Neural progenitor cell (in vitro differentiated cells): ENCODE data around the gene PIGT. TPM values are rescaled to one million over a fixed set of nuclear protein-coding genes. Genes with fewer than 3 reads are reported as not detected.

ENCODE experiments used
- DNase-seq: peaks from one replicate; pipeline ENCODE4 v3.0.0-alpha.2; 2016; ENCODE audit warnings: low spot score
- H2AFZ ChIP-seq: fragments of 200-600 bp; sonication (generic); replicated peaks from 2 replicates; pipeline ENCODE4 v1.6.1; 2016; ENCODE audit warnings: antibody characterized with exemption
- H3F3A ChIP-seq: fragments of 200-600 bp; sonication (generic); 2 replicates; pipeline ENCODE4 v1.6.1; 2016; ENCODE audit warnings: antibody characterized with exemption, low read depth
- H3K27ac ChIP-seq: fragments of 200-600 bp; sonication (generic); 2 replicates; pipeline ENCODE4 v1.5.1; 2016; ENCODE audit warnings: mild to moderate bottlenecking
- H3K27me3 ChIP-seq: fragments of 200-600 bp; sonication (generic); 2 replicates; pipeline ENCODE4 v1.6.1; 2016; ENCODE audit warnings: mild to moderate bottlenecking, moderate library complexity
- H3K36me3 ChIP-seq: fragments of 200-600 bp; sonication (generic); 2 replicates; pipeline ENCODE4 v1.5.1; 2016
- H3K4me1 ChIP-seq: fragments of 200-600 bp; sonication (generic); 2 replicates; pipeline ENCODE4 v1.6.1; 2016; ENCODE audit warnings: mixed run types
- H3K4me2 ChIP-seq: fragments of 200-600 bp; sonication (generic); 2 replicates; pipeline ENCODE4 v1.6.1; 2016
- H3K4me3 ChIP-seq: fragments of 200-600 bp; sonication (generic); 2 replicates; pipeline ENCODE4 v1.5.1; 2016
- H3K79me2 ChIP-seq: fragments of 200-600 bp; sonication (generic); 2 replicates; pipeline ENCODE4 v1.6.1; 2016; ENCODE audit warnings: low read depth
- H3K9ac ChIP-seq: fragments of 200-600 bp; sonication (generic); 2 replicates; pipeline ENCODE4 v1.6.1; 2016
- H3K9me3 ChIP-seq: fragments of 200-600 bp; sonication (generic); 2 replicates; pipeline ENCODE4 v1.5.1; 2016; ENCODE audit warnings: low read depth
- H4K20me1 ChIP-seq: fragments of 200-600 bp; sonication (generic); 2 replicates; pipeline ENCODE4 v1.6.1; 2016; ENCODE audit warnings: low read depth
- H3K27ac Mint-ChIP-seq: 3 replicates; pipeline ENCODE4 v1.8.0; 2021; ENCODE audit warnings: mixed read lengths
- H3K27me3 Mint-ChIP-seq: 2 replicates; pipeline ENCODE4 v1.8.0; 2022; ENCODE audit warnings: low read depth, mild to moderate bottlenecking, inconsistent platforms, moderate library complexity, mixed read lengths; ENCODE audit not compliant: insufficient read depth
- H3K36me3 Mint-ChIP-seq: 3 replicates; pipeline ENCODE4 v1.8.0; 2021; ENCODE audit warnings: mixed read lengths
- H3K4me1 Mint-ChIP-seq: 3 replicates; pipeline ENCODE4 v1.8.0; 2021; ENCODE audit warnings: mixed read lengths
- H3K4me3 Mint-ChIP-seq: 3 replicates; pipeline ENCODE4 v1.8.0; 2021; ENCODE audit warnings: mild to moderate bottlenecking, moderate library complexity, mixed read lengths
- H3K9me3 Mint-ChIP-seq: 3 replicates; pipeline ENCODE4 v1.8.0; 2020; ENCODE audit warnings: mixed read lengths
- CTCF ChIP-seq: fragments of 200-600 bp; sonication (generic); IDR thresholded peaks from 2 replicates; pipeline ENCODE4 v1.5.1; 2017; ENCODE audit warnings: antibody characterized with exemption, mild to moderate bottlenecking
- EZH2 ChIP-seq: fragments of 200-600 bp; sonication (generic); IDR thresholded peaks from 2 replicates; pipeline ENCODE4 v1.6.1; 2017; ENCODE audit warnings: antibody characterized with exemption, mild to moderate bottlenecking, moderate library complexity
- EZH2phosphoT487 ChIP-seq: fragments of 200-600 bp; sonication (generic); IDR thresholded peaks from 2 replicates; pipeline ENCODE4 v1.6.1; 2017; ENCODE audit warnings: antibody characterized with exemption
- total RNA-seq: library from RNA; depleted of rRNA; stranded (reverse); fragments of >200 nt; gene quantifications from 2 replicates; pipeline ENCODE4 v1.2.3, GENCODE V29; 2015; ENCODE audit warnings: low replicate concordance

Gene PIGT
- total RNA-seq, 1 donor from 2014 or later, result 24.5 TPM

GRCh38 chr20:45387274-45387673 is 28.7 kb upstream of the PIGT start:
- Histone ChIP-seq H3K4me3 (no peak overlapping the region), H3K79me2 (no peaks in the 10 kb centered on the region), H3F3A (no peaks in the 10 kb centered on the region), H2AFZ (no peak overlapping the region), H3K9me3 (no peaks in the 10 kb centered on the region), H3K27ac (no peak overlapping the region), H4K20me1 (no peaks in the 10 kb centered on the region), H3K36me3 (no peaks in the 10 kb centered on the region), H3K9ac (no peak overlapping the region), H3K4me1 (no peaks in the 10 kb centered on the region), H3K27me3 (no peaks in the 10 kb centered on the region), H3K4me2 (no peak overlapping the region)
- TF ChIP-seq EZH2phosphoT487, result no peak
- TF ChIP-seq EZH2, result no peak
- TF ChIP-seq CTCF, result no peak
- H3K4me3 Mint-ChIP-seq, result no peak overlapping the region
- H3K36me3 Mint-ChIP-seq, result peaks cover 5% of the 10 kb centered on the region
- H3K27ac Mint-ChIP-seq, result no peak overlapping the region
- H3K9me3 Mint-ChIP-seq, result peaks cover 4% of the 10 kb centered on the region
- DNase-seq, result no peak
- H3K4me1 Mint-ChIP-seq, result no peaks in the 10 kb centered on the region
- H3K27me3 Mint-ChIP-seq, result peaks cover 2% of the 10 kb centered on the region

GRCh38 chr20:45390931-45391330 is 25.0 kb upstream of the PIGT start:
- no peaks in the 10 kb centered on the region for H3K36me3 ChIP-seq
- no peak overlapping the region for H3K4me2 ChIP-seq
- peaks cover 5% of the 10 kb centered on the region for H3K36me3 Mint-ChIP-seq

GRCh38 chr20:45391559-45391958 is 24.4 kb upstream of the PIGT start:
- no peak overlapping the region for H2AFZ ChIP-seq
- no peaks in the 10 kb centered on the region for H3K9me3 ChIP-seq
- H3K27me3 ChIP-seq, result no peaks in the 10 kb centered on the region
- no peak for TF ChIP-seq EZH2phosphoT487
- no peak for TF ChIP-seq EZH2
- TF ChIP-seq CTCF, result no peak
- H4K20me1 ChIP-seq, result no peaks in the 10 kb centered on the region
- Mint-ChIP-seq H3K27ac (no peak overlapping the region), H3K4me1 (no peaks in the 10 kb centered on the region), H3K9me3 (peaks cover 4% of the 10 kb centered on the region), H3K27me3 (peaks cover 2% of the 10 kb centered on the region), H3K4me3 (no peak overlapping the region), H3K36me3 (peaks cover 5% of the 10 kb centered on the region)
- DNase-seq, result no peak
- no peak overlapping the region for H3K4me3 ChIP-seq
- no peaks in the 10 kb centered on the region for H3K79me2 ChIP-seq
- H3K36me3 ChIP-seq, result no peaks in the 10 kb centered on the region
- H3K4me2 ChIP-seq, result no peak overlapping the region
- H3F3A ChIP-seq, result no peaks in the 10 kb centered on the region
- no peak overlapping the region for H3K27ac ChIP-seq
- H3K4me1 ChIP-seq, result no peaks in the 10 kb centered on the region
- H3K9ac ChIP-seq, result no peak overlapping the region

More at GRCh38 chr20:45390931-45391330, 25.0 kb upstream of the PIGT start:
- H3K27ac ChIP-seq, result no peak overlapping the region
- no peak overlapping the region for H3K4me3 ChIP-seq
- TF ChIP-seq EZH2phosphoT487 (no peak), EZH2 (no peak), CTCF (no peak)
- H2AFZ ChIP-seq, result no peak overlapping the region
- no peaks in the 10 kb centered on the region for H4K20me1 ChIP-seq
- no peaks in the 10 kb centered on the region for H3F3A ChIP-seq
- H3K79me2 ChIP-seq, result no peaks in the 10 kb centered on the region
- Mint-ChIP-seq H3K27me3 (peaks cover 2% of the 10 kb centered on the region), H3K27ac (no peak overlapping the region), H3K9me3 (peaks cover 4% of the 10 kb centered on the region), H3K4me1 (no peaks in the 10 kb centered on the region), H3K4me3 (no peak overlapping the region)
- H3K27me3 ChIP-seq, result no peaks in the 10 kb centered on the region
- H3K4me1 ChIP-seq, result no peaks in the 10 kb centered on the region
- H3K9ac ChIP-seq, result no peak overlapping the region
- no peak for DNase-seq
- no peaks in the 10 kb centered on the region for H3K9me3 ChIP-seq
